ENCODE results near the gene MTIF3. TPM values are rescaled to one million over a fixed set of nuclear protein-coding genes. Genes with fewer than 3 reads are reported as not detected.

Gene MTIF3
- total and polyA plus RNA-seq, 7 donors: 64.3 to 125 (median 84.4) TPM

GRCh38 chr13:27440408-27440807 lies 10.0 kb downstream of the MTIF3 start:
- TF ChIP-seq POLR2AphosphoS5 (IDR thresholded peaks at IDR 0.05) (no peak), POLR2A (IDR thresholded peaks at IDR 0.05) (no peak), EP300 (IDR thresholded peaks at IDR 0.05) (no peak)
- TF ChIP-seq, protein P1, sequence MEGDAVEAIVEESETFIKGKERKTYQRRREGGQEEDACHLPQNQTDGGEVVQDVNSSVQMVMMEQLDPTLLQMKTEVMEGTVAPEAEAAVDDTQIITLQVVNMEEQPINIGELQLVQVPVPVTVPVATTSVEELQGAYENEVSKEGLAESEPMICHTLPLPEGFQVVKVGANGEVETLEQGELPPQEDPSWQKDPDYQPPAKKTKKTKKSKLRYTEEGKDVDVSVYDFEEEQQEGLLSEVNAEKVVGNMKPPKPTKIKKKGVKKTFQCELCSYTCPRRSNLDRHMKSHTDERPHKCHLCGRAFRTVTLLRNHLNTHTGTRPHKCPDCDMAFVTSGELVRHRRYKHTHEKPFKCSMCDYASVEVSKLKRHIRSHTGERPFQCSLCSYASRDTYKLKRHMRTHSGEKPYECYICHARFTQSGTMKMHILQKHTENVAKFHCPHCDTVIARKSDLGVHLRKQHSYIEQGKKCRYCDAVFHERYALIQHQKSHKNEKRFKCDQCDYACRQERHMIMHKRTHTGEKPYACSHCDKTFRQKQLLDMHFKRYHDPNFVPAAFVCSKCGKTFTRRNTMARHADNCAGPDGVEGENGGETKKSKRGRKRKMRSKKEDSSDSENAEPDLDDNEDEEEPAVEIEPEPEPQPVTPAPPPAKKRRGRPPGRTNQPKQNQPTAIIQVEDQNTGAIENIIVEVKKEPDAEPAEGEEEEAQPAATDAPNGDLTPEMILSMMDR (IDR thresholded peaks at IDR 0.05): no peak
- peaks cover 0 to 74% (median 33%) of the 10 kb centered on the region in 4 donors for H3K36me3 ChIP-seq
- no peaks in the 10 kb centered on the region for H3K9me3 ChIP-seq
- intact Hi-C loops (cut with DNase I): no loop called here
- no peak for DNase-seq
- no peaks in the 10 kb centered on the region for H3K27me3 ChIP-seq
- no peak overlapping the region for H3K4me3 ChIP-seq
- H3K4me1 ChIP-seq: no peaks in the 10 kb centered on the region
- no peak overlapping the region for H3K27ac ChIP-seq
- 60 to 83% methylated on average over 1 of the region's 1 CpG for WGBS, 2 donors

- intact Hi-C loops (cut with DNase I): no loop called here
- H3K9me3 ChIP-seq: no peaks in the 10 kb centered on the region
- TF ChIP-seq EP300 (IDR thresholded peaks at IDR 0.05) (no peak), POLR2AphosphoS5 (IDR thresholded peaks at IDR 0.05) (no peak), POLR2A (IDR thresholded peaks at IDR 0.05) (no peak)
- TF ChIP-seq, protein P1 (IDR thresholded peaks at IDR 0.05): no peak
- no peak overlapping the region for H3K4me3 ChIP-seq
- H3K36me3 ChIP-seq: peaks cover 6 to 88% (median 55%) of the 10 kb centered on the region in 4 donors
- H3K27me3 ChIP-seq: no peaks in the 10 kb centered on the region
- DNase-seq: no peak
- 86 to 95% methylated on average over 2 of the region's 2 CpGs for WGBS, 2 donors
- H3K4me1 ChIP-seq: no peaks in the 10 kb centered on the region
- H3K27ac ChIP-seq: no peak overlapping the region
Observed at GRCh38 chr13:27437126-27437525, 13.2 kb downstream of the MTIF3 start.

- Histone ChIP-seq H3K27ac (no peak overlapping the region), H3K4me1 (peaks cover 0 to 3% (median 1%) of the 10 kb centered on the region in 4 donors), H3K36me3 (peaks cover 10 to 97% (median 43%) of the 10 kb centered on the region in 4 donors), H3K27me3 (no peaks in the 10 kb centered on the region), H3K4me3 (no peak overlapping the region), H3K9me3 (no peaks in the 10 kb centered on the region)
- WGBS, 2 donors: 83 to 84% methylated on average over 12 of the region's 12 CpGs
- DNase-seq: no peak
- TF ChIP-seq, protein P1 (IDR thresholded peaks at IDR 0.05): no peak
- no peak for TF ChIP-seq POLR2AphosphoS5 (IDR thresholded peaks at IDR 0.05)
- no peak for TF ChIP-seq POLR2A (IDR thresholded peaks at IDR 0.05)
- no peak for TF ChIP-seq EP300 (IDR thresholded peaks at IDR 0.05)
- intact Hi-C loops (cut with DNase I): no loop called here
Observed at GRCh38 chr13:27432611-27433210, 17.7 kb downstream of the MTIF3 start.

DNA sequence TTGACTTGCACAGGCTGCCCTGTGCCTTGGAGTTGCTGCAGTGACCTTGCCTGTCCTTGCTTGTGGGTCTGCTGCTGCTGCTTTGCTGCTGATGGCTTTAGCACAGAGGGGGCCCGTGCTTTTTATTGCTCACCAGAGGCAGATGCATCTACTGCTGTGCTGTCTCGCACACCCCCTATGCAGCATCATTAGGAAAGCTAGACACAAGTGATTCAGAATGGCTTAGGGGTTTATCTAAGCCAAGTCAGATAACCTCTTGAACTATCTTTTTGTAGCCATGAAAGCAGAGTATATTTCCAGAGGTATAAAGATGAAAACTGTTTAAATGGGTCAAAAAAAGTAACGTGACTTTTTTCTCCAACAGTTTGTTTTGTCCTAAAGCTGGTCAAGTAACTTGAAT lies 18.2 kb downstream of the MTIF3 start:
- Histone ChIP-seq H3K36me3 (peaks cover 10 to 94% (median 43%) of the 10 kb centered on the region in 4 donors), H3K4me3 (no peak overlapping the region), H3K27me3 (no peaks in the 10 kb centered on the region), H3K9me3 (no peaks in the 10 kb centered on the region), H3K4me1 (peaks cover 0 to 9% (median 6%) of the 10 kb centered on the region in 4 donors), H3K27ac (no peak overlapping the region)
- no peak for DNase-seq
- no peak for TF ChIP-seq EP300 (IDR thresholded peaks at IDR 0.05)
- TF ChIP-seq POLR2AphosphoS5 (IDR thresholded peaks at IDR 0.05): no peak
- no peak for TF ChIP-seq POLR2A (IDR thresholded peaks at IDR 0.05)
- TF ChIP-seq, protein P1 (IDR thresholded peaks at IDR 0.05): no peak
- intact Hi-C loops (cut with DNase I): no loop called here
- 80 to 82% methylated on average over 3 of the region's 3 CpGs for WGBS, 2 donors
